ENCODE results near the gene SPTLC3. TPM values are rescaled to one million over a fixed set of nuclear protein-coding genes. Genes with fewer than 3 reads are reported as not detected.
A peak's percentile ranks its signal among the peaks of the same experiment; 100 is the strongest.

Gene SPTLC3
- total and polyA plus RNA-seq, 12 donors, result 1.4 to 15.7 (median 8.7) TPM

DNA sequence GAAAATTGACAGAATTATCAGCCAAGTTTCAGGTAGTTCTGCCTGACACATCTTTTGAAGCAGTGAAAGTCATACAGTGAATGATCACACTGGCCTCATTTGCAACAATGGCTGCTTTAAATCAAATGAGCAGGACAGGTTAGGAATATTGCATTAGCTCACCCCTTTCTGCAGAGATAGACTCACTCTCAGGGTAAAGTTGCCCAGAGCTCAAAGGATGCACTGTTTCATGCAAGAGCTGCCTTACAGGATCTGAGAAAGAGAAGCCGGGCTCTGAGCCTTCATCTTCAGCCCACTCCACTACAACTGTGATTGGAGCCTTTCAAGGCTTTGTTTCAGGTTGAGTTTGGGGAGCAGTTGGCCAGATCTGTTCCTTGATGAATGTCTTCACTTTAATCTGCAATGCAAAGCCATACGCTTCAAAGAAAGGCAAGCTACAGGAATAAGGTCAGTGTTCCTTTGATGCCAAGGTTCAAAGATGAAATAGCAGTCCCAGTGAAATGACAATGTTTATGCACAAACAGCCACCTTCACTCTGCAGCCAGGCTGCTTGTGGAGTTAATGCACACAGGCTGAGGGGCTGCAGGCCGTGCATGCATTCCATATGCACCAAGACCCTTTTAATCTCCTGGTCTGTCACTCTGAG, 121.4 kb downstream of the SPTLC3 start:
- H3K4me1 ChIP-seq (replicated peaks in 1 of 2), result no peaks in the 10 kb centered on the region
- H3K27ac ChIP-seq, result no peak overlapping the region
- WGBS, 4 donors, result 68 to 85% (median 80%) methylated on average over 3 of the region's 3 CpGs
- no peak for DNase-seq
- TF ChIP-seq, protein P1, sequence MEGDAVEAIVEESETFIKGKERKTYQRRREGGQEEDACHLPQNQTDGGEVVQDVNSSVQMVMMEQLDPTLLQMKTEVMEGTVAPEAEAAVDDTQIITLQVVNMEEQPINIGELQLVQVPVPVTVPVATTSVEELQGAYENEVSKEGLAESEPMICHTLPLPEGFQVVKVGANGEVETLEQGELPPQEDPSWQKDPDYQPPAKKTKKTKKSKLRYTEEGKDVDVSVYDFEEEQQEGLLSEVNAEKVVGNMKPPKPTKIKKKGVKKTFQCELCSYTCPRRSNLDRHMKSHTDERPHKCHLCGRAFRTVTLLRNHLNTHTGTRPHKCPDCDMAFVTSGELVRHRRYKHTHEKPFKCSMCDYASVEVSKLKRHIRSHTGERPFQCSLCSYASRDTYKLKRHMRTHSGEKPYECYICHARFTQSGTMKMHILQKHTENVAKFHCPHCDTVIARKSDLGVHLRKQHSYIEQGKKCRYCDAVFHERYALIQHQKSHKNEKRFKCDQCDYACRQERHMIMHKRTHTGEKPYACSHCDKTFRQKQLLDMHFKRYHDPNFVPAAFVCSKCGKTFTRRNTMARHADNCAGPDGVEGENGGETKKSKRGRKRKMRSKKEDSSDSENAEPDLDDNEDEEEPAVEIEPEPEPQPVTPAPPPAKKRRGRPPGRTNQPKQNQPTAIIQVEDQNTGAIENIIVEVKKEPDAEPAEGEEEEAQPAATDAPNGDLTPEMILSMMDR (IDR thresholded peaks at IDR 0.05), result no peak
- no peak for TF ChIP-seq POLR2A (IDR thresholded peaks at IDR 0.05)
- H3K36me3 ChIP-seq (replicated peaks in 1 of 2), result no peaks in the 10 kb centered on the region
- intact Hi-C loops (cut with DNase I), result no loop called here
- no peaks in the 10 kb centered on the region for H3K9me3 ChIP-seq (replicated peaks in 1 of 3)
- H3K4me3 ChIP-seq, result no peak overlapping the region
- no peaks in the 10 kb centered on the region for H3K27me3 ChIP-seq

DNA sequence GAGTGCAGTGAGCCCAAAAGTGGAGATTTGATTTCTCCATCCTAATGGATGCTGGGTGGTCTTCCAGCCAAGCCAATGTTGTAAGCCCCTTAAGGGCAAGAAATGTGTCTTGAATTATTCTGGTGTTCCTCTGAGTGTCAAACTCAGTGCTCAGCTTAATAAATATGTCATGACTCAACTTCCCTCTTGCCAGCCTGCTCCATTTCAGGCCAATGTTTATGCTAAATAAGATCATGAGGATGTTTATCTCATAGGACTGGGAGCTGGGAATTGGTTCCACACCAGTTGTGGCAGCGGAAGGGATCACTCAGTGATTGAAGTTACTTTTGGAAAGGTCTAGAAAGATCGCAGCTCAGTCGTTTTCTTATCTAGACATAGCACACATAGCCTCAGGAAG, 121.9 kb downstream of the SPTLC3 start:
- no peak overlapping the region for H3K4me3 ChIP-seq
- H3K9me3 ChIP-seq (replicated peaks in 1 of 3), result no peaks in the 10 kb centered on the region
- WGBS, 4 donors, result 91 to 93% (median 91%) methylated on average over 3 of the region's 3 CpGs
- intact Hi-C loops (cut with DNase I), result no loop called here
- no peaks in the 10 kb centered on the region for H3K4me1 ChIP-seq (replicated peaks in 1 of 2)
- H3K36me3 ChIP-seq (replicated peaks in 1 of 2), result no peaks in the 10 kb centered on the region
- no peak for DNase-seq
- no peak overlapping the region for H3K27ac ChIP-seq
- no peaks in the 10 kb centered on the region for H3K27me3 ChIP-seq
- TF ChIP-seq POLR2A (IDR thresholded peaks at IDR 0.05), result no peak
- TF ChIP-seq, protein P1 (IDR thresholded peaks at IDR 0.05), result no peak

DNA sequence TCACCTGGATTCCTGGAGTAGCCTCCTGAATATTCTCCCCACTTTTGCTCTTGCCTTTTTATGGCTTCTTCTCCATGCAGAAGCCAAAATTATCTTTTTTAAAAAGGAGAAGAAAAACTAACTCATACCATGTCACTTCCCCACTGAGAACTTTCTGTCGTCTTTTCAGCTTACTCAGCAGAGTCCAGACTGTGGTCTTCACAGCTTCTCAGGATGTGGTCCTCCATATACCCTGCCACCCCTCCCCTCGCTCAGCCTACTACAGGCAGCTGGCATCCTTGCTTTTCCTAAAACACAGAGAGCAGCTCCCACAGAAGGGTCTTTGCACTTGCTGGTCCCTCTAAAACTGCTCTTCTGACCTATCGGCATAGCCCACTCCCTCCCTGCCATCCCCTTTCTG, 122.9 kb downstream of the SPTLC3 start:
- Histone ChIP-seq H3K4me3 (no peak overlapping the region), H3K4me1 (replicated peaks in 1 of 2) (no peaks in the 10 kb centered on the region), H3K27ac (no peak overlapping the region), H3K9me3 (replicated peaks in 1 of 3) (no peaks in the 10 kb centered on the region), H3K36me3 (replicated peaks in 1 of 2) (no peaks in the 10 kb centered on the region), H3K27me3 (no peaks in the 10 kb centered on the region)
- DNase-seq, result peak in 1 of 7 donors; percentile 4
- no peak for TF ChIP-seq POLR2A (IDR thresholded peaks at IDR 0.05)
- TF ChIP-seq, protein P1 (IDR thresholded peaks at IDR 0.05), result no peak
- 66 to 92% (median 82%) methylated on average over 3 of the region's 3 CpGs for WGBS, 4 donors
- intact Hi-C loops (cut with DNase I), result no loop called here

DNA sequence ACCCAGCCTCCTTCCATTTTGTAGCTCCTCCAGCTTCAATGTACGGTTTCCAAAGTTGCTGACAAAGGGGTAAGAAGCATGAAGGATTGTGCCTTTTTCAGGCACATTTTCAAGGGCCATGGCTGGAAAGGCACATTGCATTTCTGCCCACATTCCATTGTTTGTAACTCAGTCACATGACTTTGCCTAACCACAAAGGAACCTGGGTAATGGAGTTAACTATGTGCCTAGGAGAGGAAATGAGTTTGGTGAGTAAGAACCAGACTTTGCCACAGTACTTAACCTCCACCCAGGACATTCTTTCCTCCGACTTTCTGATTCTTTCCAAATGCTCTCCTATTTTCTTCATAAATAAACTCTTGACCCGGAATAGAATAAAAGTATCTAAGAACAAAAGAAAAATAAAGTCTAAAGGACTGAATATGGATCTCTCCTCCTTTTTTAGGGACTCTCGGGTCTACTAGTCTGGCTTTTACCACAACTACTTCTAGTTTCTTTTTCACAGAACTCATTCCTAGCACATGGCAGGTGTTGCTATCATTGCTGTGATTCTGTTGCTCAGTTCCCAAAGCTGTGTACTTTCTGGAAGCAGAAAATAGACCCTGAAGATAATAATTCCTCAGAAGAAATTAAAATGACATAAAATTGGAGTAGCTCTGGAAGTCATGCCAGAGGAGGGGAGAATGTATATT, 130.8 kb downstream of the SPTLC3 start:
- H3K4me1 ChIP-seq (replicated peaks in 1 of 2), result no peaks in the 10 kb centered on the region
- TF ChIP-seq, protein P1 (IDR thresholded peaks at IDR 0.05), result no peak
- no peak for TF ChIP-seq POLR2A (IDR thresholded peaks at IDR 0.05)
- no peak overlapping the region for H3K4me3 ChIP-seq
- no peak for DNase-seq
- no peak overlapping the region for H3K27ac ChIP-seq
- WGBS, 4 donors, result 80 to 88% (median 82%) methylated on average over 4 of the region's 4 CpGs
- H3K36me3 ChIP-seq (replicated peaks in 1 of 2), result no peaks in the 10 kb centered on the region
- H3K27me3 ChIP-seq, result no peaks in the 10 kb centered on the region
- intact Hi-C loops (cut with DNase I), result no loop called here
- H3K9me3 ChIP-seq (replicated peaks in 1 of 3), result no peaks in the 10 kb centered on the region

All from adrenal gland (tissue), 12 donors.